GM13977 (cell line): ENCODE measurements around the gene LARP1B.
"Not testable (repeated sequence)": the region's sequence is repeated elsewhere in the genome, so short reads cannot be mapped to it uniquely, and the experiment has no call there.

Source experiments
- DNase-seq: peaks from one replicate; pipeline ENCODE4 v3.0.0; 2012; ENCODE audit warnings: low spot score
- CTCF ChIP-seq: IDR thresholded peaks from 2 replicates; pipeline ENCODE4 v1.5.1; 2012; ENCODE audit warnings: mild to moderate bottlenecking, control low read depth; ENCODE audit not compliant: insufficient read depth; ENCODE audit errors: extremely low read depth, missing control alignments
- in situ Hi-C: fragments of 300-500 bp; cut with MboI; formaldehyde crosslinking; loops from one replicate; pipeline ENCODE4 v1.12.0; 2022; ENCODE audit warnings: low sequenced_read_pairs, low pct_unique_long_range_greater_than_20kb, mixed read lengths, inconsistent platforms; ENCODE audit not compliant: unreplicated experiment

Gene LARP1B

GRCh38 chr4:128076464-128076863 lies 15.4 kb downstream of the LARP1B start:
- DNase-seq: no peak
- in situ Hi-C loops: no loop called here
- TF ChIP-seq CTCF: no peak

- in situ Hi-C loops, DNase-seq: not testable (repeated sequence)
Observed at GRCh38 chr4:128095293-128095692, 34.2 kb downstream of the LARP1B start.

- TF ChIP-seq CTCF: no peak
- in situ Hi-C loops: no loop called here
- no peak for DNase-seq
Observed at GRCh38 chr4:128107766-128108165, 46.7 kb downstream of the LARP1B start.

- no peak for TF ChIP-seq CTCF
- DNase-seq: no peak
- in situ Hi-C loops: no loop called here
Observed at GRCh38 chr4:128123036-128123435, 61.9 kb downstream of the LARP1B start.

- in situ Hi-C loops: no loop called here
- no peak for TF ChIP-seq CTCF
Observed at GRCh38 chr4:128130621-128131020, 69.5 kb downstream of the LARP1B start.

GRCh38 chr4:128134925-128135324 lies 73.8 kb downstream of the LARP1B start:
- in situ Hi-C loops: no loop called here
- no peak for DNase-seq
- no peak for TF ChIP-seq CTCF

More at GRCh38 chr4:128130621-128131020, 69.5 kb downstream of the LARP1B start:
- no peak for DNase-seq

GRCh38 chr4:128135391-128135790 lies 74.3 kb downstream of the LARP1B start:
- TF ChIP-seq CTCF: no peak
- DNase-seq: no peak
- in situ Hi-C loops: no loop called here
